Measurements from ENCODE around the gene FILIP1L. TPM values are rescaled to one million over a fixed set of nuclear protein-coding genes. Genes with fewer than 3 reads are reported as not detected.
A peak's percentile ranks its signal among the peaks of the same experiment; 100 is the strongest.

The FILIP1L gene
- total and polyA plus RNA-seq, 11 donors = 18.2 to 120 (median 77.3) TPM

GRCh38 chr3:99895131-99895696 is 219.1 kb downstream of the FILIP1L start:
- DNase-seq = no peak
- Histone ChIP-seq H3K27me3 (no peaks in the 10 kb centered on the region), H3K9me3 (peaks cover 0 to 2% (median 0%) of the 10 kb centered on the region in 12 donors), H3K27ac (peak overlapping the region in 1 of 12 donors; percentile 86), H3K4me1 (peaks cover 0 to 21% (median 0%) of the 10 kb centered on the region in 12 donors), H3K4me3 (no peak overlapping the region), H3K36me3 (no peaks in the 10 kb centered on the region)
- no peak for ATAC-seq
- 88 to 98% (median 92%) methylated on average over 3 of the region's 3 CpGs for WGBS, 4 donors
- intact Hi-C loops (cut with DNase I) = no loop called here
- TF ChIP-seq POLR2A (IDR thresholded peaks at IDR 0.05) (no peak), CTCF (IDR thresholded peaks at IDR 0.05) (no peak)

- Histone ChIP-seq H3K27ac (no peak overlapping the region), H3K9me3 (peaks cover 0 to 5% (median 0%) of the 10 kb centered on the region in 12 donors), H3K4me3 (no peak overlapping the region), H3K36me3 (no peaks in the 10 kb centered on the region), H3K4me1 (peaks cover 0 to 21% (median 0%) of the 10 kb centered on the region in 12 donors), H3K27me3 (no peaks in the 10 kb centered on the region)
- intact Hi-C loops (cut with DNase I) = no loop called here
- TF ChIP-seq POLR2A (IDR thresholded peaks at IDR 0.05) (no peak), CTCF (IDR thresholded peaks at IDR 0.05) (peak in 1 of 12 donors; percentile 8)
- ATAC-seq = no peak
- no peak for DNase-seq
Measured at GRCh38 chr3:99892332-99892731, 222.0 kb downstream of the FILIP1L start.

- intact Hi-C loops (cut with DNase I) = no loop called here
- H3K36me3 ChIP-seq = no peaks in the 10 kb centered on the region
- no peaks in the 10 kb centered on the region for H3K27me3 ChIP-seq
- DNase-seq (no peak), ATAC-seq (no peak)
- no peak for TF ChIP-seq POLR2A (IDR thresholded peaks at IDR 0.05)
- TF ChIP-seq CTCF (IDR thresholded peaks at IDR 0.05) = no peak
- H3K4me3 ChIP-seq = no peak overlapping the region
- H3K4me1 ChIP-seq = peaks cover 0 to 18% (median 0%) of the 10 kb centered on the region in 12 donors
- H3K9me3 ChIP-seq = peaks cover 0 to 5% (median 0%) of the 10 kb centered on the region in 12 donors
- no peak overlapping the region for H3K27ac ChIP-seq
- 93 to 97% (median 97%) methylated on average over 2 of the region's 2 CpGs for WGBS, 4 donors
Measured at GRCh38 chr3:99891610-99892285, 222.6 kb downstream of the FILIP1L start.

- H3K36me3 ChIP-seq = no peaks in the 10 kb centered on the region
- ATAC-seq = no peak
- no peaks in the 10 kb centered on the region for H3K27me3 ChIP-seq
- no peak for DNase-seq
- H3K9me3 ChIP-seq = peaks cover 0 to 5% (median 0%) of the 10 kb centered on the region in 12 donors
- intact Hi-C loops (cut with DNase I) = loop anchor here in 2 of 10 donors (5.0 to 10.0 kb wide), 2 partner anchors 36 to 119 kb away; no protein-coding TSS in a partner anchor
- WGBS, 4 donors = 96 to 99% (median 97%) methylated on average over 3 of the region's 3 CpGs
- no peak overlapping the region for H3K4me3 ChIP-seq
- no peak for TF ChIP-seq POLR2A (IDR thresholded peaks at IDR 0.05)
- peak in 2 of 12 donors; percentile 22 to 40 for TF ChIP-seq CTCF (IDR thresholded peaks at IDR 0.05)
- no peak overlapping the region for H3K27ac ChIP-seq
- peaks cover 0 to 41% (median 15%) of the 10 kb centered on the region in 12 donors for H3K4me1 ChIP-seq
Measured at GRCh38 chr3:99885851-99886250, 228.4 kb downstream of the FILIP1L start.

Data from heart left ventricle (tissue), 16 donors.